A549 (cell line): ENCODE measurements around the gene FJX1. TPM values are rescaled to one million over a fixed set of nuclear protein-coding genes. Genes with fewer than 3 reads are reported as not detected.
A peak's percentile ranks its signal among the peaks of the same experiment; 100 is the strongest.

Experiments used
- ATAC-seq, 2 experiments: fragments of 200-7000 bp in 1 of 2; fragments of >200 bp in 1 of 2; cut with Nextera tagmentation in 1 of 2; cut with Tn5 transposase in 1 of 2; 3 replicates each; pipeline versions ENCODE4 v1.8.0 to v1.9.1; 2018 to 2020; ENCODE audit warnings: mild to moderate bottlenecking in 1 of 2, moderate library complexity in 1 of 2
- CTCF ChIA-PET: fragments of 300-600 bp; sonication (Branson Sonifier 250); formaldehyde crosslinking; extraction: SDS; loops from one replicate; lab custom pipeline; 2021; ENCODE audit warnings: antibody characterized with exemption, inconsistent platforms; lab: Yijun Ruan, JAX
- POLR2A ChIA-PET: fragments of 350-600 bp; formaldehyde crosslinking; extraction: SDS; loops from one replicate; lab custom pipeline; 2021; ENCODE audit warnings: antibody characterized with exemption, inconsistent platforms; lab: Yijun Ruan, JAX
- DNase-seq, 2 experiments: peaks; one replicate each; pipeline versions ENCODE4 v3.0.0 to v3.0.0-alpha.2; 2011 to 2016; ENCODE audit warnings: low read depth in 1 of 2, low spot score in 1 of 2
- FAIRE-seq: peaks from 2 replicates; lab custom pipeline; 2011; peaks lifted over from hg19 to GRCh38; lab: Jason Lieb, UNC
- H3K27ac ChIP-seq, 2 experiments: fragments of >200 bp; sonication (Bioruptor Twin); formaldehyde crosslinking; 3 replicates each; pipeline ENCODE4 v1.5.1; 2016 to 2017
- H3K4me1 ChIP-seq: fragments of >200 bp; sonication (Bioruptor Twin); formaldehyde crosslinking; 3 replicates; pipeline ENCODE4 v1.6.1; 2016
- H3K4me2 ChIP-seq: fragments of >200 bp; sonication (Bioruptor Twin); formaldehyde crosslinking; 3 replicates; pipeline ENCODE4 v1.6.1; 2016
- H3K4me3 ChIP-seq: fragments of >200 bp; sonication (Bioruptor Twin); formaldehyde crosslinking; 3 replicates; pipeline ENCODE4 v1.5.1; 2016
- H3K9me3 ChIP-seq: fragments of >200 bp; sonication (Bioruptor Twin); formaldehyde crosslinking; 3 replicates; pipeline ENCODE4 v1.6.1; 2016
- ATOH8 ChIP-seq: fragments of 250-450 bp; sonication (Bioruptor Pico); IDR thresholded peaks from 2 replicates; pipeline ENCODE4 v1.5.0; 2020; ENCODE audit warnings: low read depth, mild to moderate bottlenecking, moderate library complexity
- BCL3 ChIP-seq: fragments of >200 bp; sonication (Bioruptor Twin); formaldehyde crosslinking; IDR thresholded peaks from 3 replicates; pipeline ENCODE4 v1.6.1; 2016
- BHLHE40 ChIP-seq: IDR thresholded peaks from 2 replicates; pipeline ENCODE4 v1.6.1; 2012; ENCODE audit warnings: low read depth, low read length, inconsistent platforms
- CEBPB ChIP-seq, 2 experiments: fragments of >200 bp in 1 of 2; sonication (Bioruptor Twin) in 1 of 2; formaldehyde crosslinking in 1 of 2; IDR thresholded peaks; 2 replicates each; pipeline ENCODE4 v1.6.1; 2012 to 2016
- CHD2 ChIP-seq: fragments of 150-350 bp; IDR thresholded peaks from 2 replicates; pipeline ENCODE4 v1.6.1; 2014; ENCODE audit warnings: low read length; ENCODE audit not compliant: partially characterized antibody
- E2F6 ChIP-seq: IDR thresholded peaks from 2 replicates; pipeline ENCODE4 v1.6.1; 2012; ENCODE audit warnings: low read depth, borderline replicate concordance
- EHF ChIP-seq: fragments of 250-450 bp; sonication (Bioruptor Pico); IDR thresholded peaks from 2 replicates; pipeline ENCODE4 v1.5.0; 2020; ENCODE audit warnings: mild to moderate bottlenecking
- EHMT2 ChIP-seq: fragments of 200-600 bp; sonication (generic); IDR thresholded peaks from 2 replicates; pipeline ENCODE4 v1.6.1; 2016; ENCODE audit warnings: antibody characterized with exemption, low read depth, mild to moderate bottlenecking, moderate library complexity
- FOSB ChIP-seq: fragments of 250-450 bp; sonication (Bioruptor Pico); IDR thresholded peaks from 2 replicates; pipeline ENCODE4 v1.5.0; 2020; ENCODE audit warnings: mild to moderate bottlenecking, moderate library complexity
- FOSL2 ChIP-seq, 2 experiments: fragments of 450-650 bp in 1 of 2; fragments of >200 bp in 1 of 2; sonication (Bioruptor Twin) in 1 of 2; formaldehyde crosslinking; IDR thresholded peaks; 2 replicates each; pipeline versions ENCODE4 v1.5.0 to v1.6.1; 2016 to 2020; ENCODE audit warnings: mild to moderate bottlenecking in 1 of 2, moderate library complexity in 1 of 2
- GATA3 ChIP-seq: IDR thresholded peaks from 2 replicates; pipeline ENCODE4 v1.6.1; 2012; ENCODE audit warnings: borderline replicate concordance
- HDAC2 ChIP-seq: fragments of 200-600 bp; sonication (generic); IDR thresholded peaks from 2 replicates; pipeline ENCODE4 v1.6.1; 2016
- HOXA7 ChIP-seq: fragments of 250-450 bp; sonication (Bioruptor Pico); IDR thresholded peaks from 2 replicates; pipeline ENCODE4 v1.5.0; 2020; ENCODE audit warnings: mild to moderate bottlenecking, moderate library complexity
- HOXB5 ChIP-seq: fragments of 250-450 bp; sonication (Bioruptor Pico); IDR thresholded peaks from 2 replicates; pipeline ENCODE4 v1.5.0; 2020; ENCODE audit warnings: mild to moderate bottlenecking, moderate library complexity
- JUN ChIP-seq, 2 experiments: fragments of >200 bp; sonication (Bioruptor Twin); formaldehyde crosslinking; IDR thresholded peaks; 2 replicates in 1 of 2; 3 replicates in 1 of 2; pipeline ENCODE4 v1.6.1; 2016 to 2017
- KDM5A ChIP-seq: fragments of 200-600 bp; sonication (generic); IDR thresholded peaks from 2 replicates; pipeline ENCODE4 v1.6.1; 2016; ENCODE audit warnings: antibody characterized with exemption, mild to moderate bottlenecking
- POLR2A ChIP-seq: IDR thresholded peaks from 2 replicates; pipeline ENCODE4 v1.6.1; 2012; ENCODE audit warnings: mild to moderate bottlenecking, low read length
- POLR2AphosphoS2 ChIP-seq: conservative IDR thresholded peaks from 2 replicates; pipeline ENCODE4 v1.6.1; 2012; ENCODE audit warnings: low read length, improper control_type of control experiment, inconsistent platforms
- REST ChIP-seq: fragments of 200-600 bp; sonication (generic); IDR thresholded peaks from 2 replicates; pipeline ENCODE4 v1.6.1; 2016; ENCODE audit warnings: antibody characterized with exemption, mild to moderate bottlenecking, moderate library complexity
- TP53 ChIP-seq: fragments of 250-450 bp; sonication (Bioruptor Pico); IDR thresholded peaks from 2 replicates; pipeline ENCODE4 v1.5.0; 2021; ENCODE audit warnings: mild to moderate bottlenecking, moderate library complexity
- ZNF302 ChIP-seq: fragments of 250-450 bp; sonication (Bioruptor Pico); IDR thresholded peaks from 2 replicates; pipeline ENCODE4 v1.9.0; 2021; ENCODE audit warnings: inconsistent platforms, mild to moderate bottlenecking, moderate library complexity
- WGBS: methylation state at CpG from one replicate; pipeline ENCODE4 v1.1.6; 2017; ENCODE audit errors: missing lambda C conversion rate; 5-methylcytosine and 5-hydroxymethylcytosine counted together
- polyA plus RNA-seq, 4 experiments: library from polyadenylated mRNA; depleted of rRNA in 3 of 4; stranded (reverse); fragments of >200 nt; fragmentation: RNase III in 1 of 4; extraction: RNeasy Plus Mini Kit Qiagen cat#74134 plus additional on column Dnase treatment in 1 of 4; gene quantifications; 2 replicates in 3 of 4; 3 replicates in 1 of 4; pipeline ENCODE4 v1.2.3, GENCODE V29; 2011 to 2017
- TF ChIP-seq, protein P1 (sequence below): IDR thresholded peaks from 2 replicates; pipeline ENCODE4 v1.6.1; 2012
- TF ChIP-seq, protein P2 (sequence below): fragments of 250-450 bp; sonication (Bioruptor Pico); IDR thresholded peaks from 2 replicates; pipeline ENCODE4 v1.5.0; 2021; ENCODE audit warnings: mild to moderate bottlenecking, moderate library complexity, borderline replicate concordance

The FJX1 gene
- polyA plus RNA-seq, 2 of the 4 experiments (the other 2 are of a cell fraction) = 7.1 to 14.5 TPM

DNA sequence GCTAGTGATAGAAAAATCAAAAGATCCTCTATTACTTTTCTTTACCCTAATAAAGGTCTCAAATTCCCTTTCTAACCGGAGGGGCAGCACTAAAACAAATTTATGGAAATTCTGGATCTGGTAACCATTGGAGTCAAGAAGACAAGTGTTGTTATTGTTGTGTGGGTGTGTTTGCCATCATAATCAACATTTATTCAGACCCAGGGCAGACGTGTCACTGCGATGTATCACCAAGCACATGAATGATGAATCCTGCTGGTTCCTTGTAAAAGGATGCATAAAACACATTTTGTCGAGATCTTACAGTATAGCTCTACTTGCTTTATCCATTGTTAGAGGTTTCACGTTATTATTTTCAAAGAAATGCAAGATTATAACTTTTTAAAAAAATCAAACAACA, 12.1 kb upstream of the FJX1 start:
- ATAC-seq (no peak), DNase-seq (no peak), FAIRE-seq (no peak)
- Histone ChIP-seq H3K4me3 (no peak overlapping the region), H3K4me2 (no peak overlapping the region), H3K9me3 (no peaks in the 10 kb centered on the region), H3K27ac (no peak overlapping the region), H3K4me1 (no peaks in the 10 kb centered on the region)
- TF ChIP-seq FOSL2 (IDR thresholded peaks at IDR 0.05) (no peak), FOSL2 (CRISPR knock-in tag; IDR thresholded peaks at IDR 0.05) (no peak), E2F6 (no peak), HDAC2 (no peak), POLR2A (no peak), REST (no peak), HOXB5 (no peak), ZNF302 (no peak), TP53 (no peak), KDM5A (no peak), BCL3 (no peak), ATOH8 (CRISPR knock-in tag) (no peak), GATA3 (no peak), CHD2 (no peak), EHMT2 (no peak), FOSB (no peak), JUN (IDR thresholded peaks at IDR 0.05) (no peak), BHLHE40 (no peak)
- CTCF ChIA-PET = interaction anchor here (0.6 to 11.5 kb wide), 6 partner anchors 9 to 322 kb away, joined by 3 to 60 read pairs (median 6); partner anchors contain the start of gene FJX1
- POLR2A ChIA-PET = no interaction called here
- 51% methylated on average over 5 of the region's 5 CpGs for WGBS

DNA sequence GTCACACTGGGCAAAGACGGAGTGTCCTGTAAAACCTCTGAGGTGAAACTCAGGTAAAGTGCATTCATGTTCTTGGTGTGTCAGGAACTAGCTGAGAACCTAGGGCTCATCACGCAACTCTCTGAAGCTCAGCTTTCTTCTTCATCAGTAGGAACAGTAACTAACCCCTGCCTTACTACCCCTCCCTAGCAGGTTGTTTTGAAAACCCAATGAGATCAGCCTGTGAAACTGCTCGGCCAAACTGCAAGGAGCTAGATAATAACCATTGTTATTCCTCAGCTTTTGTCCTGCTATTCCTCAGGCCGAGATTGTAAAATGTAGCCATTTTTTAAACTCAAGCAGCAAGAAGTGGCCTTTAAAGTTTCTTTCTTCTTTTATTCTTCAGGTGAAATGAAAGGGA, 9.8 kb upstream of the FJX1 start:
- FAIRE-seq = peak; percentile 28
- POLR2A ChIA-PET = no interaction called here
- CTCF ChIA-PET = interaction anchor here (0.7 to 3.1 kb wide), 6 partner anchors 10 to 884 kb away, joined by 3 to 16 read pairs (median 4); partner anchors contain the start of gene FJX1

More for the DNA sequence above, 9.8 kb upstream of the FJX1 start:
- DNase-seq (no peak), ATAC-seq (no peak)
- no peak overlapping the region for H3K4me2 ChIP-seq
- H3K4me1 ChIP-seq = no peaks in the 10 kb centered on the region
- no peak overlapping the region for H3K4me3 ChIP-seq
- no peaks in the 10 kb centered on the region for H3K9me3 ChIP-seq
- WGBS = 70% methylated on average over 4 of the region's 4 CpGs
- TF ChIP-seq ZNF302 = no peak
- no peak for TF ChIP-seq TP53
- TF ChIP-seq CEBPB (IDR thresholded peaks at IDR 0.05) = no peak
- no peak for TF ChIP-seq CHD2
- TF ChIP-seq POLR2AphosphoS2 = no peak
- no peak for TF ChIP-seq E2F6
- no peak for TF ChIP-seq EHF
- TF ChIP-seq EHMT2 = no peak
- TF ChIP-seq, protein P1, sequence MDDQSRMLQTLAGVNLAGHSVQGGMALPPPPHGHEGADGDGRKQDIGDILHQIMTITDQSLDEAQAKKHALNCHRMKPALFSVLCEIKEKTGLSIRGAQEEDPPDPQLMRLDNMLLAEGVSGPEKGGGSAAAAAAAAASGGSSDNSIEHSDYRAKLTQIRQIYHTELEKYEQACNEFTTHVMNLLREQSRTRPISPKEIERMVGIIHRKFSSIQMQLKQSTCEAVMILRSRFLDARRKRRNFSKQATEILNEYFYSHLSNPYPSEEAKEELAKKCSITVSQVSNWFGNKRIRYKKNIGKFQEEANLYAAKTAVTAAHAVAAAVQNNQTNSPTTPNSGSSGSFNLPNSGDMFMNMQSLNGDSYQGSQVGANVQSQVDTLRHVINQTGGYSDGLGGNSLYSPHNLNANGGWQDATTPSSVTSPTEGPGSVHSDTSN = no peak
- TF ChIP-seq HOXA7 (CRISPR knock-in tag) = no peak
- no peak for TF ChIP-seq FOSL2 (IDR thresholded peaks at IDR 0.05)
- TF ChIP-seq FOSL2 (CRISPR knock-in tag; IDR thresholded peaks at IDR 0.05) = no peak
- TF ChIP-seq, protein P2, sequence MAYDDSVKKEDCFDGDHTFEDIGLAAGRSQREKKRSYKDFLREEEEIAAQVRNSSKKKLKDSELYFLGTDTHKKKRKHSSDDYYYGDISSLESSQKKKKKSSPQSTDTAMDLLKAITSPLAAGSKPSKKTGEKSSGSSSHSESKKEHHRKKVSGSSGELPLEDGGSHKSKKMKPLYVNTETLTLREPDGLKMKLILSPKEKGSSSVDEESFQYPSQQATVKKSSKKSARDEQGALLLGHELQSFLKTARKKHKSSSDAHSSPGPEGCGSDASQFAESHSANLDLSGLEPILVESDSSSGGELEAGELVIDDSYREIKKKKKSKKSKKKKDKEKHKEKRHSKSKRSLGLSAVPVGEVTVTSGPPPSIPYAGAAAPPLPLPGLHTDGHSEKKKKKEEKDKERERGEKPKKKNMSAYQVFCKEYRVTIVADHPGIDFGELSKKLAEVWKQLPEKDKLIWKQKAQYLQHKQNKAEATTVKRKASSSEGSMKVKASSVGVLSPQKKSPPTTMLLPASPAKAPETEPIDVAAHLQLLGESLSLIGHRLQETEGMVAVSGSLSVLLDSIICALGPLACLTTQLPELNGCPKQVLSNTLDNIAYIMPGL (CRISPR knock-in tag) = no peak
- TF ChIP-seq, all 56 proteins: peak for 0
- H3K27ac ChIP-seq = no peak overlapping the region
